Effector memory CD4-positive, alpha-beta T cell (primary cell): ENCODE measurements around the gene LIM2.

Experiments used
- DNase-seq, 3 donors: peaks; one replicate each; pipeline ENCODE4 v3.0.0-alpha.2; 2020
- H3K27ac ChIP-seq: 2 replicates; pipeline ENCODE4 v1.7.0; 2013; ENCODE audit warnings: mild to moderate bottlenecking, low read length, moderate library complexity; ENCODE audit not compliant: insufficient read depth, poor library complexity, severe bottlenecking
- H3K27me3 ChIP-seq: replicated peaks from 2 replicates; pipeline ENCODE4 v1.7.0; 2013; ENCODE audit warnings: mild to moderate bottlenecking, low read length; ENCODE audit not compliant: insufficient read depth, control insufficient read depth, poor library complexity, severe bottlenecking
- H3K36me3 ChIP-seq: 2 replicates; pipeline ENCODE4 v1.7.0; 2013; ENCODE audit warnings: mild to moderate bottlenecking, low read length, moderate library complexity; ENCODE audit not compliant: control insufficient read depth, insufficient read depth
- H3K4me1 ChIP-seq: 2 replicates; pipeline ENCODE4 v1.7.0; 2013; ENCODE audit warnings: low read length, mild to moderate bottlenecking; ENCODE audit not compliant: control insufficient read depth, insufficient read depth, poor library complexity, severe bottlenecking
- H3K4me3 ChIP-seq: 2 replicates; pipeline ENCODE4 v1.7.0; 2013; ENCODE audit warnings: low read length, low read depth, mild to moderate bottlenecking; ENCODE audit not compliant: insufficient read depth, poor library complexity, severe bottlenecking
- H3K9me3 ChIP-seq: 2 replicates; pipeline ENCODE4 v1.7.0; 2013; ENCODE audit warnings: mild to moderate bottlenecking, low read length, moderate library complexity; ENCODE audit not compliant: control insufficient read depth

Gene LIM2

DNA sequence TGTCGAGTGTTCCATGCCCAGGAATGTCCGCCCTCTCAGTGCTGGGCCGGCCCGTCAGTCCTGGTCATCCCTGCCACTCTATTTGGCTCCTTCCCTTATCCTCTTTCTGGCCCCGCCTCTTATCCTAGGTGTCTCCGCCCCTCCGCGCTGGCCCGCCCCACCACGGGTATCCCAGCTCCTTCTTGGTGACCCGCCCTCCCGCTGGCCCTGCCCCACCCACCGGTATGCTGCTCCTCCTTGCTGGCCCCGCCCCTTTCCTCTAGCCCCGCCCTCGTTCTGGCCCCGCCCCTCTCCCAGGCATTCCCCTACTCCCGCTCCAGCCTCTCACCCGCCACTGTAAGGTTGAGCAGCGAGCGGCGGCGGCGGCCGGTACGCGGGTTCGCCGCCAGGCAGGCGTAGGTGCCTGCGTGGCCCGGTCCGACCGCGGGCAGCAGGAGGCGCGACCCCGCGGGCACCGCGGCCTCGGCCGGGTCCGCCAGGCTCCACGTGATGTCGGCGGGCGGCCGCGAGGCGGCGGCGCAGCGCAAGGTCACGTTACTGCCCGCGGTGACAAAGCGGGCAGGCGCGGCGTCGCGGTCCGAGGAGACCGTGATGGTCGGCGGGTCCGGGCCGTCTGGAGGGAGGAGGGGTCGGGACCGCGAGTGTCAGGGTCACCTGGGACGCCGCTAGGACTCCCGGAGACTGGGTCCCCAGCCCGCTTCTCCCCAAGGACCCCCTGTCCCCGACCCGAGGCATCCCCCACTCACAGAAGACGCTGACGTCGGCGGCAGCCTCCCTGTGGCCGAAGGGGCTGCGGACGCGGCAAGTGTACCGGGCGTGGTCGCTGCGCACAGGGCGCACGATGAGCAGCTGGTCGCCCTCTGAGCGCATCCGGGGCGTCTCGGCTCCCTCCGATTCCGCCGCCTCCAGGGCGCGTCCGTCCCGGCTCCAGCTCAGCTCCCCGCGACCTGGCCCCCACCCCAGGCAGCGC is 47.8 kb downstream of the LIM2 start:
- H3K27me3 ChIP-seq, result no peaks in the 10 kb centered on the region
- DNase-seq, result peak; percentile 85 to 94 (median 87)
- H3K4me3 ChIP-seq, result peak overlapping the region; percentile 68
- H3K9me3 ChIP-seq, result no peaks in the 10 kb centered on the region
- peak overlapping the region; percentile 23 for H3K27ac ChIP-seq
- no peaks in the 10 kb centered on the region for H3K36me3 ChIP-seq
- peaks cover 15% of the 10 kb centered on the region for H3K4me1 ChIP-seq

DNA sequence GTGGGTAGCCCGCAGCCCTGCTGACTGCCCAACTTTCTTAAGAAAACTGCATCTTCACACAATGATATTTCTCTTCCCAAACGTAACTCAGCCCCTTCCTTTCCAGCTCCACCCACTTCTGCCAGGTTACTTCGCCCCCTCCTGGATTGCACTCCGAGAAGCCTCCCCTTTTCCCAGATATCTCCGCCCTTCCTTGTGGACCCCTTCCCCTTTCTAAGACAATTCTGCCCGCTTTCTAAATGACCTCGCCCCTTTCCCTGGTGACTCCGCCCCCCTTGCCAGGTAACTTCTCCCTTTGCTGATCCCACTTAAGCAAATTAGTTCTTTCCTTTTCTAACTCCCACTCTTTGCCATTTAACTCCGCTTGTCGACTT is 48.5 kb downstream of the LIM2 start:
- Histone ChIP-seq H3K4me3 (peak overlapping the region; percentile 68), H3K9me3 (no peaks in the 10 kb centered on the region), H3K36me3 (no peaks in the 10 kb centered on the region), H3K27me3 (no peaks in the 10 kb centered on the region), H3K27ac (peak overlapping the region; percentile 2), H3K4me1 (peaks cover 15% of the 10 kb centered on the region)
- DNase-seq, result peak in 1 of 3 donors; percentile 3

GRCh38 chr19:51338563-51339312 is 49.0 kb downstream of the LIM2 start:
- H3K27me3 ChIP-seq, result no peaks in the 10 kb centered on the region
- no peaks in the 10 kb centered on the region for H3K9me3 ChIP-seq
- H3K4me3 ChIP-seq, result peak overlapping the region; percentile 68
- H3K4me1 ChIP-seq, result peaks cover 15% of the 10 kb centered on the region
- DNase-seq, result peak; percentile 64 to 72 (median 70)
- H3K36me3 ChIP-seq, result no peaks in the 10 kb centered on the region
- H3K27ac ChIP-seq, result peak overlapping the region; percentile 2

GRCh38 chr19:51337861-51338562 is 49.8 kb downstream of the LIM2 start:
- no peak for DNase-seq
- no peaks in the 10 kb centered on the region for H3K9me3 ChIP-seq
- no peaks in the 10 kb centered on the region for H3K36me3 ChIP-seq
- no peak overlapping the region for H3K4me3 ChIP-seq
- peaks cover 15% of the 10 kb centered on the region for H3K4me1 ChIP-seq
- H3K27ac ChIP-seq, result no peak overlapping the region
- no peaks in the 10 kb centered on the region for H3K27me3 ChIP-seq

DNA sequence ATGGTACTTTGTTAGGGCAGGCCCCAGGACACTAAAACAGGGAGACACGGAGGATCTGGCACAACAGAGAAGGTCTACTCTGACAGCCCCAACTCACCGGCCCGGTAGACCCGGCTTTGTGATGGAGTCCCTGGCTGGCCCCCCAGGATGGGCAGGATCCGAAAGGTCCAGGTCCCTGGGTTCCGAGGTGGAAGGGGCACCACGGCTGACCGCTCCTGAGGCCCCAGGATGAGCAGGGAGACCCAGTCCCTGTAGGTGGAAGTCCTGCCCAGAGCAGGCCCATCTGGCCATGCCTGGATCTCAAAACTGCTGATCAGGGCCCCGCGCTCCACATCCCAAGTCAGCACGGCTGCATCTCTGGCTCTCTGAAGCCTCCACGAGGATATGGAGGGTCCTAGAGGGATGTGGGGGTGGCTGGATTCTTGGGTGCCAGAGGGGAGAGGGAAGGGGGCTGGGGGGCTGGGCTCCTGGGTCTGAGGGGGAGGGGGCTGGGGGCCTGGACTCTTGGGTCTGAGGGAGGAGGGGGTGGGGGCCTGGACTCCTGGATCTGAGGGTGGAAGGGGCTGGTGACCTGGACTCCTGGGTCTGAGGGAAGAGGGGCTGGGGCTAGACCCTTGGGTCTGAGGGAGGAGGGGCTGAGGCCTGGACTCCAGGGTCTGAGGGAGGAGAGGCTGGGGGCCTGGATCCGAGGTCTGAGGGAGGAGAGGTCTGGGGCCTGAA is 50.5 kb downstream of the LIM2 start:
- H3K4me3 ChIP-seq, result no peak overlapping the region
- H3K27ac ChIP-seq, result no peak overlapping the region
- no peaks in the 10 kb centered on the region for H3K36me3 ChIP-seq
- no peaks in the 10 kb centered on the region for H3K9me3 ChIP-seq
- no peaks in the 10 kb centered on the region for H3K27me3 ChIP-seq
- H3K4me1 ChIP-seq, result peaks cover 15% of the 10 kb centered on the region
- no peak for DNase-seq

GRCh38 chr19:51333836-51334460 is 53.8 kb downstream of the LIM2 start:
- Histone ChIP-seq H3K36me3 (no peaks in the 10 kb centered on the region), H3K27ac (no peak overlapping the region), H3K4me3 (no peak overlapping the region), H3K9me3 (no peaks in the 10 kb centered on the region), H3K4me1 (peaks cover 6% of the 10 kb centered on the region), H3K27me3 (no peaks in the 10 kb centered on the region)
- DNase-seq, result no peak

- Histone ChIP-seq H3K4me3 (no peak overlapping the region), H3K4me1 (peaks cover 5% of the 10 kb centered on the region), H3K9me3 (no peaks in the 10 kb centered on the region), H3K36me3 (no peaks in the 10 kb centered on the region), H3K27me3 (peaks cover 21% of the 10 kb centered on the region), H3K27ac (no peak overlapping the region)
- no peak for DNase-seq
These were observed 56.1 kb downstream of the LIM2 start for GRCh38 chr19:51331716-51332115.

DNA sequence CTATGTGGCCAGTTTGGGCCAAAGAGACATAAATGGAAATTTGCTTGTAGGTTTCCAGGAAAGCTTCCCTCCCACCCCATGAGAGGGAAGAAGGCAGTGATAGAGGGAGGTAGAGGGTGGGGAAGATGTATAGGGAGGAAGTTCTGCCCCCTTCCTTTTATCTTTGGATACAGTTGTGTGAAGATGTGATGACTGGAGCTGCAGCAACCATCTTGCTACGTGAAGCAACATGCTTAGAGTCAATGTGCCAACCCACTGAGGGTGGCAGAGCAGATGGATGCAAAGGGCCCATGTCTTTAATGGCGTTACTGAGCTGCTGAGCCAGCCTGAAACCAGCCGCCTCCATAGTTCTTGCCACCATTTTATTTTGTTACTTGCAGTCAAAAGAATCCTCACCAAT is 56.6 kb downstream of the LIM2 start:
- no peak overlapping the region for H3K4me3 ChIP-seq
- peaks cover 26% of the 10 kb centered on the region for H3K27me3 ChIP-seq
- no peaks in the 10 kb centered on the region for H3K36me3 ChIP-seq
- no peak overlapping the region for H3K27ac ChIP-seq
- H3K9me3 ChIP-seq, result no peaks in the 10 kb centered on the region
- DNase-seq, result no peak
- peaks cover 5% of the 10 kb centered on the region for H3K4me1 ChIP-seq

GRCh38 chr19:51330366-51330765 is 57.4 kb downstream of the LIM2 start:
- peaks cover 32% of the 10 kb centered on the region for H3K27me3 ChIP-seq
- no peak for DNase-seq
- no peak overlapping the region for H3K27ac ChIP-seq
- no peaks in the 10 kb centered on the region for H3K9me3 ChIP-seq
- H3K36me3 ChIP-seq, result no peaks in the 10 kb centered on the region
- H3K4me3 ChIP-seq, result no peak overlapping the region
- peaks cover 5% of the 10 kb centered on the region for H3K4me1 ChIP-seq
